Activated CD8-positive, alpha-beta memory T cell treated with anti-CD3 and anti-CD28 coated beads, Interleukin-2, amount 50 U/mL, for 48 hours (primary cell): ENCODE results near the gene DNMBP.
"Not testable (repeated sequence)": the region's sequence is repeated elsewhere in the genome, so short reads cannot be mapped to it uniquely, and the experiment has no call there.

Experiments used
- DNase-seq: peaks from one replicate; pipeline ENCODE4 v3.0.0-alpha.2; 2020

Gene DNMBP

DNA sequence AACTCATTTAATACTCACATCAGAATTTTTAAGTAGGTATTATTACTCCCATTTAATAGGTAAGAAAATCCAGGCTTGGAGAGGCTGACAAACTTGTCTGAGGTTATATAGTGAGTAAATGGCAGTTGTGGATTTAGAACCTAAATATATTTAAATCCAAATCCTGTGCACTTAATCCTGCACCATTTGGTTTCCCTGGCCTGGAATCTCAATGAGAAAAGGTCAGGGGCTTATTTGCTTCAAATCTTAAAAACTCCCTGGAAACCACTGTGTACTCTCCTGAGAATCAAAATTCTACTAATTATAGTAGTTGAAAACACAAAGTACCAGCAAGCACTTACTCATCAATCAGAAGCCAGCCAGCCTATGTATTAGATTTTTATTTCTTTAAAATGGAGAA, 97.7 kb downstream of the DNMBP start:
- no peak for DNase-seq

GRCh38 chr10:99908512-99908911, 101.2 kb downstream of the DNMBP start:
- DNase-seq: no peak

- no peak for DNase-seq
These were observed 103.3 kb downstream of the DNMBP start for GRCh38 chr10:99906470-99906869.

- no peak for DNase-seq
These were observed 103.8 kb downstream of the DNMBP start for GRCh38 chr10:99905971-99906370.

- no peak for DNase-seq
These were observed 113.9 kb downstream of the DNMBP start for GRCh38 chr10:99895867-99896266.

DNA sequence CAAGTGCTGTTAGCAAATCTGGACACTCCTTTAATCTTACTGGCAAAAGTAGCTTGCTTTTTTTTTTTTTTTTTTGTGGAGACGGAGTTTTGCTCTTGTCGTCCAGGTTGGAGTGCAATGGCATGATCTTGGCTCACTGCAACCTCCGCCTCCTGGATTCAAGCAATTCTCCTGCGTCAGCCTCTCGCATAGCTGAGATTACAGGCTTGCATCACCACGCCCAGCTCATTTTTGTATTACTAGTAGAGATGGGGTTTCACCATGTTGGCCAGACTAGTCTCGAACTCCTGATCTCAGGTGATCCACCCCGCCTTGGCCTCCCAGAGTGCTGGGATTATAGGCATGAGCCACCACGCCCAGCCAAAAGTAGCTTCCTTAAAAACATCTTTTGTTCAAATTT, 114.7 kb downstream of the DNMBP start:
- not testable (repeated sequence) for DNase-seq

GRCh38 chr10:99894613-99895012, 115.1 kb downstream of the DNMBP start:
- no peak for DNase-seq

DNA sequence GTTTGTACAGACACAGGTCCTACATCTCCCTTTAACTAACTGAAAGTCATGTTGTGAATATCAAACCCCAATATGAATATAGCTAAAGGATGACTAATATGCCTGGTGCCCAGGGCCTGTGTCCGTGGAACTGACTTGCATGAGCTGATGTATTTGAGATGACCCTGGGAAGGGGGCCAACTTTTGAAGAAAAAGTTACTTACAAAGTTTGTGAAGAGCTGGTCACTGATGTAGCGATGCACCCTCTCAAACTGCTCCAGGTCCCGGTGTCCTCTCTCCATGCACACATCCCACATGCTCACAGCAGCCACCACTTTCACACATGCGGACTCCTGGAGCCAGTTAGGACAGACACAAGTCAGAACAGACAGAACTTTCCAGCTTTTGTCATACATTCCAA, 121.1 kb downstream of the DNMBP start:
- DNase-seq: no peak

- DNase-seq: no peak
These were observed 126.2 kb downstream of the DNMBP start for GRCh38 chr10:99883523-99883922.

DNA sequence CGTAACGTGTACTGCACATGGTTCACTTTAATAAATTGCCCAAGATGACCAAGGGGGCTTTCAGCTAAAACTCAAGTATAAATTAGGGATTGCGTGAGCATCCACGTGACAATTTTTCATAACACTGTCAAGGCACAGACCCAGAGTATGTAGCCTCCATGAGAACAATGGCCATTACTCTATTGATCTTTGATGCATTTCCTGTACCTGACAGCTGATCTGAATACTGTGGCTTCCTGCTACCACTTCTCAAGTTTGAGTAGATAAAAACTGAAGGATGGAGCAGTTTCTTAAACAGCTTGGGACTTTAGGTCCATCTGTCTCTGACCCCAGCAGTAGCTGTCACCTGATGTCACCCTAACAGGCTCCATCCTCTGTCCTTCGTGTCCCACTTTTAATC, 128.4 kb downstream of the DNMBP start:
- DNase-seq: no peak

GRCh38 chr10:99880080-99880835, 129.5 kb downstream of the DNMBP start:
- DNase-seq: no peak

- no peak for DNase-seq
These were observed 134.3 kb downstream of the DNMBP start for GRCh38 chr10:99875473-99875872.

DNA sequence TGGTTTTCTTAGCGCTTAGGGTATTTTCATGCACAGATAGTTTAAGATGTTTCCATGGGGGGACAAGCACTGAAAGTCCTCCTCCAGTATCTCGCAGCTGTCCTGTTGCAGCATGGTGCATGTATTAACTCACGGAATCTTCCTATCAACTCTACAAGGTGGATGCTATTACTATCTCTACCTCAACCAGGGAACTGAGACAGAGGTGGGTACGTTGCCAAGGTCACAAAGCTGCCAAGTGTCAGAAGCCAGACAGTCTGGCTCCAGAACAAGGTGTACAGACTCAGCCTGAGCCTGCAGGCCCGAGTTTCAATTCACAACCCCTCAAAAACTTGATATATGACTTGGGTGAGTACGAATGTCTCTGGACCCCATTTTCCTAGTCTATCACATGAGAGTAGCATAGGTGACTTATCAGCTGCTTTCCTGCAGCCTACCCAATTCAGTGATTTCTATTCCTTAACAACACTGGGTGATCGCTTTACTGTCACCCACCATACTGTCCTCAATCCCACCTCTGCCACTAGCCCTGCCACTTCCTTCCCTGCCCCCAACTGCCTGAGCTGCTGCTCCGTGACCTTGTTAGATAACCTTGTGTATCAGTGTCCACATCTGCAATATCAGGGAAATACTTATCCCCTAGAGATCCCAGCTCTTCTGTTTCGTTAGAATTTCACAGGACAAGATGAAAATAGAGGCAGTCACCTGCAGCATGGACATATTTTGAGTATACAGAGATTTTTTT, 135.2 kb downstream of the DNMBP start:
- no peak for DNase-seq

GRCh38 chr10:99873846-99874245, 135.9 kb downstream of the DNMBP start:
- DNase-seq: no peak

DNA sequence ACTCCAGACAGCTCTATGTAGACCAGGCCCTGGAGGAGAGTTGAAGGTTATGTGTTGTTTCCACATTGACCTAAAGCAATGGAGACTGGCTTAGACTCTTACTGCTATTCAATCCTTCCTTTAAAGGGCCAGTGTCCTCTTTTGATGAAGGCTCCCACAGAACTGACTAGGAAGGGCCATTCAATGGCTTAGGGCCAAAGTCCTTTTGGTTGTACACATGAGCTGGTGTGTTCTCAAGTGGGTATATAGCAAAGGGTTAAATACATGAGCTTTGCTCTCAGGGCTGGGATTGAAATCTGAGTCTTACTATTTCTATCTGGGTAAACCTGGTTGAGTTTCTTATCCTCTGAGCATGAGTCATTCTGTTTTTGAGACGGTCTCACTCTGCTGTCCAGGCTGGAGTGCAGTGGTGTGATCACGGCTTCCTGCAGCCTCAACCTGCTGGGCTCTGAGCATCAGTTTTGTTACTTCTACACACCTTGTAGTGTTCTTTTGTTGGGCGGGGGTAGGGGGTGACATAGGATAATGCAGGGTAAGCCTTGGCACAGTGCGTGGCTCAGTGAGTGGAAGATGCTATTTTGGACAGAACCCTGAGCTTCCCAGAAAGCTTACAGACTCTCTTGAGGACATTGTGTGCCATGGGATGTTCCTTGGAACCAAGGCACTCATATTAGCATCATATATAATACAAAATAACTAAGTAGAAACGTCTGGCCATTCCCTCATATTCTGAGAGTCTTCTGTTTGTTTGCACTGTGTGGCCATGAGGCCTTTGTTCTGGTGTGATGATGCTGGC, 137.2 kb downstream of the DNMBP start:
- DNase-seq: no peak

DNA sequence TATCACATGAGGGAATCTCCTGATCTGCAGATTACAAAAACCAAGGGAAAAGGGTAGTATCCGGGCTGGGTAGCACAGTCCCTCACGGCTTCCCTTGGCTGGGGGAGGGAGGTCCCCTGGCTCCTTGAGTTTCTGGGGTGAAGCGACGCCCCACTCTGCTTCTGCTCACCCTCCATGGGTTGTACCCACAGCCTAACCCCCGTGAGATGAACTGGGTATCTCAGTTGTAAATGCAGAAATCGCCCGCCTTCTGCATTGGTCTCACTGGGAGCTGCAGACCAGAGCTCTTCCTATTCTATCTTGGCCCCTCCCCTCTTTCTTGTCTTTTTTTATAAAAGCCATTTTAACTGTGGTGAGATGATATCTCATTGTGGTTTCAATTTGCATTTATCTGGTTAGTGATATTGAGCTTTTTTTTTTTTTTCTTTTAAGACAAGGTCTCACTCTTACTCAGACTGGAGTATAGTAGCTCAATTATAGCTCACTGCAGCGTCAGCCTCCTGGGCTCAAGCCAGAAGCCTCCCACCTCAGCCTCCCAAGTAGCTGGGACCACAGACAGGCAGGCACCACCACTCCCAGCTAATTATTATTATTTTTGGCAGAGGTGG, 139.5 kb downstream of the DNMBP start:
- peak; percentile 67 for DNase-seq

- DNase-seq: no peak
These were observed 140.1 kb downstream of the DNMBP start for GRCh38 chr10:99869581-99870122.

DNA sequence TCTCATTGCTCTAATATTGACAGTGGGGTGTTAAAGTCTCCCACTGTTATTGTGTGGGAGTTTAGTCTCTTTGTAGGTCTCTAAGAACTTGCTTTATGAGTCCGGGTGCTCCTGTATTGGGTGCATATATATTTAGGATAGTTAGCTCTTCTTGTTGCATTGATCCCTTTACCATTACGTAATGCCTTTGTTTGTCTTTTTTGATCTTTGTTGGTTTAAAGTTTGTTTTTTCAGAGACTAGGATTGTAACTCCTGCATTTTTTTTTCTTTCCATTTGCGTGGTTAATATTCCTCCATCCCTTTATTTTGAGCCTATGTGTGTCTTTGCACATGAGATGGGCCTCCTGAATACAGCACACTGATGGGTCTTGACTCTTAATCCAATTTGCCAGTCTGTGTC, 142.5 kb downstream of the DNMBP start:
- DNase-seq: not testable (repeated sequence)

DNA sequence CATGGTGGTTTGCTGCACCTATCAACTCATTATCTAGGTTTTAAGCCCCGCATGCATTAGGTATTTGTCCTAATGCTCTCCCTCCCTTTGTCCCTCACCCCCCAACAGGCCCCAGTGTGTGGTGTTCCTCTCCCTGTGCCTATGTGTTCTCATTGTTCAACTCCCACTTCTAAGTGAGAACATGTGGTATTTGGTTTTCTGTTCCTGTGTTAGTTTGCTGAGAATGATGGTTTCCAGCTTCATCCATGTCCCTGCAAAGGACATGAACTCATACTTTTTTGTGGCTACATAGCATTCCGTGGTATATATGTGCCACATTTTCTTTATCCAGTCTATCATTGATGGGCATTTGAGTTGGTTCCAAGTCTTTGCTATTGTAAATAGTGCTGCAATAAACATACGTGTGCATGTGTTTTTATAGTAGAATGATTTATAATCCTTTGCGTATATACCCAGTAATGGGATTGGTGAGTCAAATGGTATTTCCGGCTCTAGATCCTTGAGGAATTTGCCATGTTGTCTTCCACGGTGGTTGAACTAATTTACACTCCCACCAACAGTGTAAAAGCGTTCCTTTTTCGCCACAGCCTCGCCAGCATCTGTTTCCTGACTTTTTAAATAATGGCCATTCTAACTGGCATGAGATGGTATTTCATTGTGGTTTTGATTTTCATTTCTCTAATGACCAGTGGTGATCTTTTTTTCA, 146.1 kb downstream of the DNMBP start:
- DNase-seq: not testable (repeated sequence)

GRCh38 chr10:99860466-99860865, 149.3 kb downstream of the DNMBP start:
- no peak for DNase-seq

DNA sequence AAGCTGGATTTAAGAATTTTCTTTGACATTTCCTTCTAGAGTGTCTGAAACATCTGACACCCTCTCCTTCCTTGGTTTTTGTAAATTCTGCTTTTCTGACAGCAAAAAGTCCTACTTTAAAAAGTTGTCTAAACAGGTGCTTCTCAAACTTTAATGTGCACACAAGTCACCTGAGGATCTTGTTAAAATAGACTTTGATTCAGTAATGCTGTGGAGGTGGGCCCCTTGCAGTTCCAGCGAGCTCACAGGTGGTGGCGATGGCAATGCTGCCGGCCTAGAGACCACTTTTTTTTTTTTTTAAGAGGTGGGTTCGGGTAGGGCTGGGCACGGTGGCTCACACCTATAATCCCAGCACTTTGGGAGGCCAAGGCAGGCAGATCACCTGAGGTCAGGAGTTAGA, 150.2 kb downstream of the DNMBP start:
- no peak for DNase-seq

GRCh38 chr10:99858849-99859248, 150.9 kb downstream of the DNMBP start:
- no peak for DNase-seq
